ENCODE data around the gene DTD1. TPM values are rescaled to one million over a fixed set of nuclear protein-coding genes. Genes with fewer than 3 reads are reported as not detected.
A peak's percentile ranks its signal among the peaks of the same experiment; 100 is the strongest.

The DTD1 gene
- total RNA-seq, 1 donor from 2014 or later = 19.9 TPM

- Histone ChIP-seq H3K36me3 (peaks cover 97% of the 10 kb centered on the region), H3K4me3 (no peak overlapping the region), H3K9me3 (no peaks in the 10 kb centered on the region), H3K4me1 (no peaks in the 10 kb centered on the region), H3K27ac (no peak overlapping the region), H3K27me3 (no peaks in the 10 kb centered on the region)
- DNase-seq (no peak), ATAC-seq (no peak)
- intact Hi-C loops (cut with DNase I) = no loop called here
- TF ChIP-seq CTCF (IDR thresholded peaks at IDR 0.05) = no peak
These were observed 39.4 kb upstream of the DTD1 start for GRCh38 chr20:18548465-18548864.

- intact Hi-C loops (cut with DNase I) = no loop called here
- peaks cover 96% of the 10 kb centered on the region for H3K36me3 ChIP-seq
- H3K4me3 ChIP-seq = no peak overlapping the region
- ATAC-seq = no peak
- no peak for DNase-seq
- no peak for TF ChIP-seq CTCF (IDR thresholded peaks at IDR 0.05)
- H3K27me3 ChIP-seq = no peaks in the 10 kb centered on the region
- no peaks in the 10 kb centered on the region for H3K4me1 ChIP-seq
- H3K9me3 ChIP-seq = no peaks in the 10 kb centered on the region
- H3K27ac ChIP-seq = no peak overlapping the region
These were observed 34.1 kb upstream of the DTD1 start for GRCh38 chr20:18553746-18554145.

GRCh38 chr20:18566892-18567738 is 20.7 kb upstream of the DTD1 start, which contains the start of gene SMIM26:
SMIM26 (plus strand) TSS chr20:18567432; CDS start chr20:18567479, 47 bp downstream.
- DNase-seq (peak; percentile 98), ATAC-seq (peak; percentile 100)
- Histone ChIP-seq H3K4me1 (peaks cover 10% of the 10 kb centered on the region), H3K27ac (peak within 1 kb of the TSS; percentile 90), H3K36me3 (peaks cover 24% of the 10 kb centered on the region), H3K9me3 (no peaks in the 10 kb centered on the region), H3K27me3 (no peaks in the 10 kb centered on the region), H3K4me3 (peak within 1 kb of the TSS; percentile 94)
- intact Hi-C loops (cut with DNase I) = no loop called here
- TF ChIP-seq CTCF (IDR thresholded peaks at IDR 0.05) = no peak

GRCh38 chr20:18567739-18568091 is 20.1 kb upstream of the DTD1 start:
- Histone ChIP-seq H3K36me3 (peaks cover 19% of the 10 kb centered on the region), H3K9me3 (no peaks in the 10 kb centered on the region), H3K27me3 (no peaks in the 10 kb centered on the region), H3K27ac (peak overlapping the region; percentile 90), H3K4me3 (peak overlapping the region; percentile 94), H3K4me1 (peaks cover 10% of the 10 kb centered on the region)
- intact Hi-C loops (cut with DNase I) = no loop called here
- no peak for DNase-seq
- no peak for TF ChIP-seq CTCF (IDR thresholded peaks at IDR 0.05)
- ATAC-seq = no peak

GRCh38 chr20:18571009-18571408 is 16.8 kb upstream of the DTD1 start:
- H3K9me3 ChIP-seq = no peaks in the 10 kb centered on the region
- intact Hi-C loops (cut with DNase I) = no loop called here
- no peak overlapping the region for H3K4me3 ChIP-seq
- TF ChIP-seq CTCF (IDR thresholded peaks at IDR 0.05) = no peak
- DNase-seq = no peak
- no peak for ATAC-seq
- H3K36me3 ChIP-seq = peaks cover 13% of the 10 kb centered on the region
- H3K27ac ChIP-seq = no peak overlapping the region
- H3K27me3 ChIP-seq = no peaks in the 10 kb centered on the region
- H3K4me1 ChIP-seq = peaks cover 10% of the 10 kb centered on the region

All from upper lobe of right lung (tissue), 1 donor.